ENCODE data around the gene RNF17.
"Not testable (repeated sequence)": the region's sequence is repeated elsewhere in the genome, so short reads cannot be mapped to it uniquely, and the experiment has no call there.

The RNF17 gene

GRCh38 chr13:24763596-24764275 lies at the start of gene RNF17:
RNF17 (plus strand) TSS chr13:24764169; CDS start chr13:24764204, 35 bp downstream.
- no peak for DNase-seq

GRCh38 chr13:24716011-24716410 lies 48.0 kb upstream of the RNF17 start:
- no peak for DNase-seq

- DNase-seq, result no peak
Measured at GRCh38 chr13:24716446-24716845, 47.5 kb upstream of the RNF17 start.

- no peak for DNase-seq
Measured at GRCh38 chr13:24717217-24717616, 46.8 kb upstream of the RNF17 start.

GRCh38 chr13:24718192-24718965 lies 45.6 kb upstream of the RNF17 start:
- no peak for DNase-seq

- no peak for DNase-seq
Measured at GRCh38 chr13:24719139-24719538, 44.8 kb upstream of the RNF17 start.

- no peak for DNase-seq
Measured at GRCh38 chr13:24723206-24723605, 40.8 kb upstream of the RNF17 start.

GRCh38 chr13:24724714-24725113 lies 39.3 kb upstream of the RNF17 start:
- no peak for DNase-seq

GRCh38 chr13:24725379-24725778 lies 38.6 kb upstream of the RNF17 start:
- DNase-seq, result no peak

GRCh38 chr13:24727731-24728601 lies 36.0 kb upstream of the RNF17 start:
- DNase-seq, result peak; percentile 82

GRCh38 chr13:24730873-24731567 lies 32.9 kb upstream of the RNF17 start:
- DNase-seq, result not testable (repeated sequence)

GRCh38 chr13:24734950-24735349 lies 29.0 kb upstream of the RNF17 start:
- no peak for DNase-seq

GRCh38 chr13:24737042-24737441 lies 26.9 kb upstream of the RNF17 start:
- DNase-seq, result no peak

- no peak for DNase-seq
Measured at GRCh38 chr13:24738366-24738847, 25.6 kb upstream of the RNF17 start.

- no peak for DNase-seq
Measured at GRCh38 chr13:24740014-24740890, 23.7 kb upstream of the RNF17 start.

GRCh38 chr13:24741016-24741662 lies 22.8 kb upstream of the RNF17 start:
- DNase-seq, result peak; percentile 20

GRCh38 chr13:24741791-24742190 lies 22.2 kb upstream of the RNF17 start:
- DNase-seq, result no peak

- DNase-seq, result no peak
Measured at GRCh38 chr13:24742294-24742693, 21.7 kb upstream of the RNF17 start.

- DNase-seq, result no peak
Measured at GRCh38 chr13:24742977-24743376, 21.0 kb upstream of the RNF17 start.

GRCh38 chr13:24744247-24744646 lies 19.7 kb upstream of the RNF17 start:
- no peak for DNase-seq

- no peak for DNase-seq
Measured at GRCh38 chr13:24745516-24745860, 18.5 kb upstream of the RNF17 start.
